NCI-H748 (cell line): Measurements from ENCODE around the gene TBL1X.
A peak's percentile ranks its signal among the peaks of the same experiment; 100 is the strongest.
"Not testable (repeated sequence)": the region's sequence is repeated elsewhere in the genome, so short reads cannot be mapped to it uniquely, and the experiment has no call there.

Source experiments
- DNase-seq: peaks from one replicate; lab custom pipeline; 2025; ENCODE audit not compliant: unreplicated experiment; lab: John Stamatoyannopoulos, UW

The TBL1X gene

GRCh38 chrX:9532349-9532748, 67.5 kb downstream of the TBL1X start:
- no peak for DNase-seq

GRCh38 chrX:9533611-9534010, 68.8 kb downstream of the TBL1X start:
- DNase-seq = no peak

GRCh38 chrX:9534686-9535085, 69.8 kb downstream of the TBL1X start:
- DNase-seq = no peak

GRCh38 chrX:9535101-9535500, 70.2 kb downstream of the TBL1X start:
- DNase-seq = no peak

- not testable (repeated sequence) for DNase-seq
Measured at GRCh38 chrX:9536156-9536555, 71.3 kb downstream of the TBL1X start.

- no peak for DNase-seq
Measured at GRCh38 chrX:9537781-9538180, 72.9 kb downstream of the TBL1X start.

GRCh38 chrX:9538544-9539045, 73.7 kb downstream of the TBL1X start:
- DNase-seq = peak; percentile 78

GRCh38 chrX:9539605-9540387, 74.9 kb downstream of the TBL1X start:
- DNase-seq = no peak

- DNase-seq = no peak
Measured at GRCh38 chrX:9542106-9542760, 77.4 kb downstream of the TBL1X start.

GRCh38 chrX:9542761-9543111, 77.9 kb downstream of the TBL1X start:
- DNase-seq = peak; percentile 31

- no peak for DNase-seq
Measured at GRCh38 chrX:9555354-9555753, 90.5 kb downstream of the TBL1X start.

GRCh38 chrX:9557091-9557490, 92.2 kb downstream of the TBL1X start:
- DNase-seq = no peak

- DNase-seq = no peak
Measured at GRCh38 chrX:9557521-9557920, 92.7 kb downstream of the TBL1X start.

GRCh38 chrX:9558615-9559014, 93.8 kb downstream of the TBL1X start:
- no peak for DNase-seq

- DNase-seq = no peak
Measured at GRCh38 chrX:9560219-9560618, 95.4 kb downstream of the TBL1X start.

- DNase-seq = no peak
Measured at GRCh38 chrX:9561199-9561598, 96.3 kb downstream of the TBL1X start.

GRCh38 chrX:9562851-9563250, 98.0 kb downstream of the TBL1X start:
- no peak for DNase-seq

GRCh38 chrX:9566150-9566621, 101.3 kb downstream of the TBL1X start:
- DNase-seq = no peak

GRCh38 chrX:9569876-9570301, 105.0 kb downstream of the TBL1X start:
- DNase-seq = no peak

- DNase-seq = peak; percentile 63
Measured at GRCh38 chrX:9573282-9574106, 108.6 kb downstream of the TBL1X start.

GRCh38 chrX:9576059-9576458, 111.2 kb downstream of the TBL1X start:
- DNase-seq = peak; percentile 55
